IMR-90 (cell line): Measurements from ENCODE around the gene FOXN4. TPM values are rescaled to one million over a fixed set of nuclear protein-coding genes. Genes with fewer than 3 reads are reported as not detected.

Experiments used
- ATAC-seq: fragments of 200-7000 bp; cut with Tn5 transposase; 2 replicates; pipeline ENCODE4 v1.9.1; 2020; ENCODE audit warnings: low read depth, mild to moderate bottlenecking, moderate library complexity
- BruUV-seq: library from RNA; stranded (reverse); fragments of 400-500 nt; replicated peaks from 2 replicates; lab custom pipeline; 2021; lab: Mats Ljungman, UMichigan
- CTCF ChIA-PET: fragments of 300-600 bp; formaldehyde crosslinking; extraction: SDS; loops from one replicate; lab custom pipeline; 2021; ENCODE audit warnings: antibody characterized with exemption; lab: Yijun Ruan, JAX
- POLR2A ChIA-PET: fragments of 300-600 bp; sonication (Branson Sonifier 250); formaldehyde crosslinking; loops from one replicate; lab custom pipeline; 2022; ENCODE audit warnings: antibody characterized with exemption; ENCODE audit not compliant: unreplicated experiment; lab: Charles Lee
- DNase-seq: peaks from one replicate; pipeline ENCODE4 v3.0.0; 2013
- H2AFZ ChIP-seq: replicated peaks from 2 replicates; pipeline ENCODE3; 2013; ENCODE audit warnings: low read length, mild to moderate bottlenecking; ENCODE audit not compliant: poor library complexity
- H2AK5ac ChIP-seq: 2 replicates; pipeline ENCODE4 v1.6.1; 2013; ENCODE audit warnings: low read depth, low read length, inconsistent platforms
- H2AK9ac ChIP-seq: replicated peaks from 2 replicates; pipeline ENCODE3; 2013; ENCODE audit warnings: mild to moderate bottlenecking, low read depth, low read length, moderate library complexity; ENCODE audit not compliant: poor library complexity
- H2BK120ac ChIP-seq: 2 replicates; pipeline ENCODE4 v1.6.1; 2013; ENCODE audit warnings: low read depth, low read length, inconsistent platforms
- H2BK15ac ChIP-seq: 3 replicates; pipeline ENCODE4 v1.6.1; 2013; ENCODE audit warnings: low read depth, low read length, inconsistent platforms
- H2BK20ac ChIP-seq: 2 replicates; pipeline ENCODE4 v1.6.1; 2013; ENCODE audit warnings: low read depth, mild to moderate bottlenecking, inconsistent platforms, low read length, moderate library complexity
- H2BK5ac ChIP-seq: 2 replicates; pipeline ENCODE4 v1.6.1; 2013; ENCODE audit warnings: mild to moderate bottlenecking, low read depth, low read length, inconsistent platforms; ENCODE audit not compliant: poor library complexity, severe bottlenecking
- H3K14ac ChIP-seq: replicated peaks from 2 replicates; pipeline ENCODE4 v1.6.1; 2013; ENCODE audit warnings: low read depth, low read length, inconsistent platforms
- H3K18ac ChIP-seq: 2 replicates; pipeline ENCODE4 v1.6.1; 2013; ENCODE audit warnings: low read depth, low read length, control low read depth
- H3K23ac ChIP-seq: 2 replicates; pipeline ENCODE4 v1.6.1; 2013; ENCODE audit warnings: low read depth, low read length, inconsistent platforms
- H3K27ac ChIP-seq: 2 replicates; pipeline ENCODE4 v1.5.1; 2013; ENCODE audit warnings: mild to moderate bottlenecking, control low read depth, low read length; ENCODE audit not compliant: insufficient read depth
- H3K27me3 ChIP-seq: 2 replicates; pipeline ENCODE4 v1.6.1; 2013; ENCODE audit warnings: low read length; ENCODE audit not compliant: control insufficient read depth, insufficient read depth
- H3K36me3 ChIP-seq: 2 replicates; pipeline ENCODE4 v1.6.1; 2013; ENCODE audit warnings: low read length, mixed read lengths; ENCODE audit not compliant: control insufficient read depth, insufficient read depth
- H3K4ac ChIP-seq: 2 replicates; pipeline ENCODE4 v1.6.1; 2013; ENCODE audit warnings: low read depth, low read length, inconsistent platforms
- H3K4me1 ChIP-seq: 2 replicates; pipeline ENCODE4 v1.6.1; 2013; ENCODE audit warnings: low read length, mixed read lengths; ENCODE audit not compliant: control insufficient read depth, insufficient read depth
- H3K4me2 ChIP-seq: 2 replicates; pipeline ENCODE4 v1.6.1; 2013; ENCODE audit warnings: low read depth, mild to moderate bottlenecking, control low read depth, low read length, moderate library complexity
- H3K4me3 ChIP-seq: 2 replicates; pipeline ENCODE4 v1.5.1; 2013; ENCODE audit warnings: low read depth, mild to moderate bottlenecking, control low read depth, low read length, moderate library complexity; ENCODE audit not compliant: insufficient read depth
- H3K56ac ChIP-seq: 2 replicates; pipeline ENCODE4 v1.6.1; 2013; ENCODE audit warnings: low read length, inconsistent platforms; ENCODE audit not compliant: insufficient read depth; ENCODE audit errors: extremely low read depth
- H3K79me1 ChIP-seq, 2 experiments: 2 replicates each; pipeline ENCODE4 v1.6.1; 2013; ENCODE audit warnings: low read length in 2 of 2, inconsistent platforms in 1 of 2, low read depth in 1 of 2
- H3K9ac ChIP-seq: 2 replicates; pipeline ENCODE4 v1.6.1; 2013; ENCODE audit warnings: low read depth, low read length, control low read depth
- H3K9me1 ChIP-seq: 2 replicates; pipeline ENCODE4 v1.6.1; 2013; ENCODE audit warnings: low read length, inconsistent platforms; ENCODE audit not compliant: insufficient read depth
- H3K9me3 ChIP-seq: 2 replicates; pipeline ENCODE4 v1.6.1; 2013; ENCODE audit warnings: low read length; ENCODE audit not compliant: control insufficient read depth, insufficient read depth
- H4K20me1 ChIP-seq: 2 replicates; pipeline ENCODE4 v1.6.1; 2013; ENCODE audit warnings: low read length, inconsistent platforms; ENCODE audit not compliant: insufficient read depth
- H4K5ac ChIP-seq: 2 replicates; pipeline ENCODE4 v1.6.1; 2013; ENCODE audit warnings: mild to moderate bottlenecking, low read depth, low read length, control low read depth
- H4K8ac ChIP-seq, 2 experiments: 2 replicates each; pipeline ENCODE4 v1.6.1; 2013; ENCODE audit warnings: low read depth in 2 of 2, low read length in 2 of 2, control low read depth in 1 of 2, inconsistent platforms in 1 of 2
- H4K91ac ChIP-seq: 2 replicates; pipeline ENCODE4 v1.6.1; 2013; ENCODE audit warnings: low read depth, low read length, inconsistent platforms; ENCODE audit not compliant: insufficient read depth
- BHLHE40 ChIP-seq: fragments of 150-350 bp; IDR thresholded peaks from 2 replicates; pipeline ENCODE4 v1.6.1; 2016; ENCODE audit warnings: mild to moderate bottlenecking, low read depth, low read length
- CEBPB ChIP-seq: IDR thresholded peaks from 2 replicates; pipeline ENCODE4 v1.6.1; 2012; ENCODE audit warnings: low read depth, low read length, improper control_type of control experiment
- CHD1 ChIP-seq: IDR thresholded peaks from 2 replicates; pipeline ENCODE4 v1.6.1; 2012; ENCODE audit warnings: low read depth, low read length, improper control_type of control experiment
- FOS ChIP-seq: fragments of 150-350 bp; IDR thresholded peaks from 2 replicates; pipeline ENCODE4 v1.6.1; 2016; ENCODE audit warnings: low read depth, low read length
- MAFK ChIP-seq: IDR thresholded peaks from 2 replicates; pipeline ENCODE4 v1.6.1; 2012; ENCODE audit warnings: low read depth, low read length, improper control_type of control experiment
- MAZ ChIP-seq: IDR thresholded peaks from 2 replicates; pipeline ENCODE4 v1.6.1; 2012; ENCODE audit warnings: low read depth, mild to moderate bottlenecking, low read length, improper control_type of control experiment, moderate library complexity, borderline replicate concordance
- MXI1 ChIP-seq: IDR thresholded peaks from 2 replicates; pipeline ENCODE4 v1.6.1; 2012; ENCODE audit warnings: low read depth, mild to moderate bottlenecking, low read length, moderate library complexity, borderline replicate concordance
- NFE2L2 ChIP-seq: fragments of 150-350 bp; IDR thresholded peaks from 2 replicates; pipeline ENCODE4 v1.6.1; 2016; ENCODE audit warnings: low read depth, mild to moderate bottlenecking, low read length
- POLR2A ChIP-seq: IDR thresholded peaks from 2 replicates; pipeline ENCODE4 v1.6.1; 2012; ENCODE audit warnings: mild to moderate bottlenecking, low read depth, low read length
- RAD21 ChIP-seq: IDR thresholded peaks from 2 replicates; pipeline ENCODE4 v1.6.1; 2012; ENCODE audit warnings: low read length, improper control_type of control experiment
- RCOR1 ChIP-seq: IDR thresholded peaks from 2 replicates; pipeline ENCODE4 v1.6.1; 2012; ENCODE audit warnings: mild to moderate bottlenecking, low read length, improper control_type of control experiment; ENCODE audit not compliant: insufficient replicate concordance
- RFX5 ChIP-seq: IDR thresholded peaks from 2 replicates; pipeline ENCODE4 v1.8.0; 2012; ENCODE audit warnings: low read depth, mild to moderate bottlenecking, low read length, moderate library complexity
- SMC3 ChIP-seq: fragments of 150-350 bp; IDR thresholded peaks from 2 replicates; pipeline ENCODE4 v1.6.1; 2016; ENCODE audit warnings: low read depth, mild to moderate bottlenecking, antibody characterized with exemption, low read length, moderate library complexity
- WGBS, 2 experiments: methylation state at CpG; one replicate each; pipeline versions ENCODE4 v1.1.5 to v1.1.7; 2013; ENCODE audit warnings: missing lambda C conversion rate in 2 of 2; ENCODE audit not compliant: insufficient read length in 1 of 2; ENCODE audit errors: extremely low coverage in 2 of 2; 5-methylcytosine and 5-hydroxymethylcytosine counted together
- dilution Hi-C: fragments of 300-500 bp; cut with HindIII; formaldehyde crosslinking; loops from one replicate; pipeline ENCODE4 v1.14.3; 2018; ENCODE audit warnings: low sequenced_read_pairs; ENCODE audit not compliant: unreplicated experiment
- in situ Hi-C: fragments of 300-500 bp; cut with MboI; formaldehyde crosslinking; loops from 3 replicates; pipeline ENCODE4 v1.14.3; 2019; ENCODE audit warnings: low sequenced_read_pairs, inconsistent platforms, mixed read lengths
- intact Hi-C: fragments of 100-400 bp; cut with micrococcal nuclease; formaldehyde crosslinking; loops from 2 replicates; pipeline ENCODE4 v1.10.0; 2022
- polyA plus RNA-seq, 3 experiments: library from polyadenylated mRNA; depleted of rRNA; stranded (reverse); fragments of >200 nt; gene quantifications; 2 replicates each; pipeline ENCODE4 v1.2.3, GENCODE V29; 2012; ENCODE audit warnings: low replicate concordance in 1 of 3
- total RNA-seq: library from RNA; depleted of rRNA; stranded (reverse); fragments of >200 nt; gene quantifications from 2 replicates; pipeline ENCODE4 v1.2.3, GENCODE V29; 2012
- TF ChIP-seq, protein P1 (sequence below): fragments of 150-350 bp; IDR thresholded peaks from 2 replicates; pipeline ENCODE4 v1.6.1; 2017; ENCODE audit warnings: mild to moderate bottlenecking, antibody characterized with exemption, low read length, low read depth
- TF ChIP-seq, protein P2 (sequence below): fragments of 150-350 bp; IDR thresholded peaks from 2 replicates; pipeline ENCODE4 v1.6.1; 2016; ENCODE audit warnings: low read depth, mild to moderate bottlenecking, low read length, moderate library complexity, borderline replicate concordance
- TF ChIP-seq, protein P3 (sequence below): conservative IDR thresholded peaks from 2 replicates; pipeline ENCODE4 v1.5.1; 2012; ENCODE audit warnings: mild to moderate bottlenecking, low read depth, low read length, improper control_type of control experiment

FOXN4 gene
- total and polyA plus RNA-seq, 2 of the 4 experiments (the other 2 are of a cell fraction), result not detected

DNA sequence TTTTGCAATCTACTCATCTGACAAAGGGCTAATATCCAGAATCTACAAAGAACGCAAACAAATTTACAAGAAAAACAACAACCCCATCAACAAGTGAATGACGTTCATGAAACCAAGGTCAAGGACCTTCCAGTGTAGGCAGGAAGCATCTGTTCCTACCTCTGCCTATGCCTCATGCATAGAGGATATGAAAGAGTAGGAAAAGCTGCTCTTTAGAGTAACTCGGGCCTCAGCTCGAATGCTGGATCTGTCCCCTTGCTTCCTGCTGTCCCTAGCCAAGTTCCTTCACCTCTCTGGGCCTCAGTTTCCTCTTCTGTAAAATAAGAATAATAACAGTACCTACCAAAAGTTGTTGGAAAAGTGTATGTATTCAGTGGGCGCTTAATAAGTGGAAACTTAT is 65.0 kb downstream of the FOXN4 start:
- H3K9ac ChIP-seq, result no peak overlapping the region
- intact Hi-C loops, result no loop called here
- no peak overlapping the region for H2BK120ac ChIP-seq
- TF ChIP-seq, protein P1, sequence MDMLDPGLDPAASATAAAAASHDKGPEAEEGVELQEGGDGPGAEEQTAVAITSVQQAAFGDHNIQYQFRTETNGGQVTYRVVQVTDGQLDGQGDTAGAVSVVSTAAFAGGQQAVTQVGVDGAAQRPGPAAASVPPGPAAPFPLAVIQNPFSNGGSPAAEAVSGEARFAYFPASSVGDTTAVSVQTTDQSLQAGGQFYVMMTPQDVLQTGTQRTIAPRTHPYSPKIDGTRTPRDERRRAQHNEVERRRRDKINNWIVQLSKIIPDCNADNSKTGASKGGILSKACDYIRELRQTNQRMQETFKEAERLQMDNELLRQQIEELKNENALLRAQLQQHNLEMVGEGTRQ, result no peak
- TF ChIP-seq, protein P2, sequence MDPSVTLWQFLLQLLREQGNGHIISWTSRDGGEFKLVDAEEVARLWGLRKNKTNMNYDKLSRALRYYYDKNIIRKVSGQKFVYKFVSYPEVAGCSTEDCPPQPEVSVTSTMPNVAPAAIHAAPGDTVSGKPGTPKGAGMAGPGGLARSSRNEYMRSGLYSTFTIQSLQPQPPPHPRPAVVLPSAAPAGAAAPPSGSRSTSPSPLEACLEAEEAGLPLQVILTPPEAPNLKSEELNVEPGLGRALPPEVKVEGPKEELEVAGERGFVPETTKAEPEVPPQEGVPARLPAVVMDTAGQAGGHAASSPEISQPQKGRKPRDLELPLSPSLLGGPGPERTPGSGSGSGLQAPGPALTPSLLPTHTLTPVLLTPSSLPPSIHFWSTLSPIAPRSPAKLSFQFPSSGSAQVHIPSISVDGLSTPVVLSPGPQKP, result no peak
- TF ChIP-seq MAZ, result no peak
- TF ChIP-seq, protein P3, sequence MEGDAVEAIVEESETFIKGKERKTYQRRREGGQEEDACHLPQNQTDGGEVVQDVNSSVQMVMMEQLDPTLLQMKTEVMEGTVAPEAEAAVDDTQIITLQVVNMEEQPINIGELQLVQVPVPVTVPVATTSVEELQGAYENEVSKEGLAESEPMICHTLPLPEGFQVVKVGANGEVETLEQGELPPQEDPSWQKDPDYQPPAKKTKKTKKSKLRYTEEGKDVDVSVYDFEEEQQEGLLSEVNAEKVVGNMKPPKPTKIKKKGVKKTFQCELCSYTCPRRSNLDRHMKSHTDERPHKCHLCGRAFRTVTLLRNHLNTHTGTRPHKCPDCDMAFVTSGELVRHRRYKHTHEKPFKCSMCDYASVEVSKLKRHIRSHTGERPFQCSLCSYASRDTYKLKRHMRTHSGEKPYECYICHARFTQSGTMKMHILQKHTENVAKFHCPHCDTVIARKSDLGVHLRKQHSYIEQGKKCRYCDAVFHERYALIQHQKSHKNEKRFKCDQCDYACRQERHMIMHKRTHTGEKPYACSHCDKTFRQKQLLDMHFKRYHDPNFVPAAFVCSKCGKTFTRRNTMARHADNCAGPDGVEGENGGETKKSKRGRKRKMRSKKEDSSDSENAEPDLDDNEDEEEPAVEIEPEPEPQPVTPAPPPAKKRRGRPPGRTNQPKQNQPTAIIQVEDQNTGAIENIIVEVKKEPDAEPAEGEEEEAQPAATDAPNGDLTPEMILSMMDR, result no peak
- TF ChIP-seq BHLHE40, result no peak
- TF ChIP-seq MAFK, result no peak
- no peak for TF ChIP-seq MXI1
- TF ChIP-seq CHD1, result no peak
- TF ChIP-seq FOS, result no peak
- no peak for TF ChIP-seq POLR2A
- no peak for TF ChIP-seq RCOR1
- no peak for TF ChIP-seq NFE2L2
- no peak for TF ChIP-seq CEBPB
- TF ChIP-seq RAD21, result no peak
- no peak for TF ChIP-seq SMC3
- no peak for TF ChIP-seq RFX5
- no peak overlapping the region for H2AFZ ChIP-seq
- H2AK5ac ChIP-seq, result no peak overlapping the region
- no peak overlapping the region for H2BK15ac ChIP-seq
- no peak overlapping the region for H4K8ac ChIP-seq
- H3K4me2 ChIP-seq, result no peak overlapping the region
- no peaks in the 10 kb centered on the region for H3K9me1 ChIP-seq
- in situ Hi-C loops, result no loop called here
- DNase-seq (no peak), ATAC-seq (no peak)
- no peak overlapping the region for H3K18ac ChIP-seq
- H3K4me1 ChIP-seq, result no peaks in the 10 kb centered on the region
- POLR2A ChIA-PET, result no interaction called here
- dilution Hi-C loops, result no loop called here
- no CpG with 5 or more reads among the region's 5 CpGs for WGBS, 2 experiments
- H3K79me1 ChIP-seq, result no peaks in the 10 kb centered on the region
- no TSS peak for BruUV-seq
- H3K14ac ChIP-seq, result no peak overlapping the region
- no peak overlapping the region for H2BK5ac ChIP-seq
- no peak overlapping the region for H3K27ac ChIP-seq
- no peak overlapping the region for H4K91ac ChIP-seq
- H3K4me3 ChIP-seq, result no peak overlapping the region
- H3K36me3 ChIP-seq, result peaks cover 20% of the 10 kb centered on the region
- H2BK20ac ChIP-seq, result no peak overlapping the region
- no peak overlapping the region for H4K5ac ChIP-seq
- H3K27me3 ChIP-seq, result no peaks in the 10 kb centered on the region
- CTCF ChIA-PET, result no interaction called here
- H3K9me3 ChIP-seq, result no peaks in the 10 kb centered on the region
- H3K4ac ChIP-seq, result no peak overlapping the region
- H3K56ac ChIP-seq, result no peak overlapping the region
- H4K20me1 ChIP-seq, result no peaks in the 10 kb centered on the region
- no peak overlapping the region for H2AK9ac ChIP-seq
- H3K23ac ChIP-seq, result no peak overlapping the region
